ENCODE results near the gene RPH3AL. TPM values are rescaled to one million over a fixed set of nuclear protein-coding genes. Genes with fewer than 3 reads are reported as not detected.

RPH3AL gene
- total and polyA plus RNA-seq, 10 of the 15 experiments (the other 5 are each of a cell fraction or from before 2014, with no cell fraction given), result 0.04 to 1.2 (median 0.47) TPM; not detected in 2

GRCh38 chr17:280216-280615 is 72.4 kb downstream of the RPH3AL start:
- BruUV-seq (replicated peaks), result no TSS peak
- no peaks in the 10 kb centered on the region for H3K4me1 ChIP-seq (ENCODE audit: control insufficient read depth, insufficient read depth, low read length)
- no peak overlapping the region for H3K27ac ChIP-seq (ENCODE audit: control insufficient read depth, insufficient read depth)
- WGBS (ENCODE audit: insufficient coverage, insufficient replicate concordance, low lambda C conversion rate, missing lambda C conversion rate), result 18% methylated on average over 7 of the region's 7 CpGs
- in situ Hi-C loops (cut with MboI), result no loop called here
- FAIRE-seq (no peak), ATAC-seq (no peak), DNase-seq (ENCODE audit: low read depth, low spot score) (no peak)
- H3K79me2 ChIP-seq (ENCODE audit: control insufficient read depth, insufficient read depth, low read length), result no peaks in the 10 kb centered on the region
- no peak overlapping the region for H2AFZ ChIP-seq (ENCODE audit: control insufficient read depth, low read depth, low read length)
- H3K9ac ChIP-seq (ENCODE audit: control insufficient read depth, insufficient read depth, low read length), result no peak overlapping the region
- TF ChIP-seq, protein P1, sequence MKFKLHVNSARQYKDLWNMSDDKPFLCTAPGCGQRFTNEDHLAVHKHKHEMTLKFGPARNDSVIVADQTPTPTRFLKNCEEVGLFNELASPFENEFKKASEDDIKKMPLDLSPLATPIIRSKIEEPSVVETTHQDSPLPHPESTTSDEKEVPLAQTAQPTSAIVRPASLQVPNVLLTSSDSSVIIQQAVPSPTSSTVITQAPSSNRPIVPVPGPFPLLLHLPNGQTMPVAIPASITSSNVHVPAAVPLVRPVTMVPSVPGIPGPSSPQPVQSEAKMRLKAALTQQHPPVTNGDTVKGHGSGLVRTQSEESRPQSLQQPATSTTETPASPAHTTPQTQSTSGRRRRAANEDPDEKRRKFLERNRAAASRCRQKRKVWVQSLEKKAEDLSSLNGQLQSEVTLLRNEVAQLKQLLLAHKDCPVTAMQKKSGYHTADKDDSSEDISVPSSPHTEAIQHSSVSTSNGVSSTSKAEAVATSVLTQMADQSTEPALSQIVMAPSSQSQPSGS (IDR thresholded peaks at IDR 0.05; ENCODE audit: low read length), result no peak
- TF ChIP-seq ATF3 (IDR thresholded peaks at IDR 0.05; ENCODE audit: borderline replicate concordance, extremely low read depth, low read depth, low read length) (no peak), BCL11A (IDR thresholded peaks at IDR 0.05; ENCODE audit: low read depth, low read length) (no peak), CEBPZ (IDR thresholded peaks at IDR 0.05; ENCODE audit: low read depth, low read length) (no peak)
- H3K36me3 ChIP-seq (ENCODE audit: control insufficient read depth in 2 of 2, insufficient read depth in 2 of 2, low read length in 1 of 2), result no peaks in the 10 kb centered on the region
- ChIA-PET CTCF (interaction anchor here (1.2 kb wide), 1 partner anchor 41 kb away, joined by 3 read pairs; no protein-coding TSS in a partner anchor), RAD21 (ENCODE audit: unreplicated experiment) (no interaction called here), SMC1A (ENCODE audit: uncharacterized antibody, unreplicated experiment) (no interaction called here), POLR2A (no interaction called here)
- intact Hi-C loops (cut with micrococcal nuclease; ENCODE audit: unreplicated experiment), result no loop called here
- H3K27me3 ChIP-seq (replicated peaks in 1 of 2; ENCODE audit: control insufficient read depth in 2 of 2, insufficient read depth in 2 of 2, low read length in 1 of 2), result no peaks in the 10 kb centered on the region
- no peaks in the 10 kb centered on the region for H3K9me3 ChIP-seq (replicated peaks; ENCODE audit: control insufficient read depth, insufficient read depth, low read length)
- no peak overlapping the region for H3K4me3 ChIP-seq
- H3K4me2 ChIP-seq (ENCODE audit: control insufficient read depth, insufficient read depth), result no peak overlapping the region
- no peaks in the 10 kb centered on the region for H4K20me1 ChIP-seq (ENCODE audit: control insufficient read depth, insufficient read depth)
